ENCODE results near the gene DCC.

- TF ChIP-seq, protein P1, sequence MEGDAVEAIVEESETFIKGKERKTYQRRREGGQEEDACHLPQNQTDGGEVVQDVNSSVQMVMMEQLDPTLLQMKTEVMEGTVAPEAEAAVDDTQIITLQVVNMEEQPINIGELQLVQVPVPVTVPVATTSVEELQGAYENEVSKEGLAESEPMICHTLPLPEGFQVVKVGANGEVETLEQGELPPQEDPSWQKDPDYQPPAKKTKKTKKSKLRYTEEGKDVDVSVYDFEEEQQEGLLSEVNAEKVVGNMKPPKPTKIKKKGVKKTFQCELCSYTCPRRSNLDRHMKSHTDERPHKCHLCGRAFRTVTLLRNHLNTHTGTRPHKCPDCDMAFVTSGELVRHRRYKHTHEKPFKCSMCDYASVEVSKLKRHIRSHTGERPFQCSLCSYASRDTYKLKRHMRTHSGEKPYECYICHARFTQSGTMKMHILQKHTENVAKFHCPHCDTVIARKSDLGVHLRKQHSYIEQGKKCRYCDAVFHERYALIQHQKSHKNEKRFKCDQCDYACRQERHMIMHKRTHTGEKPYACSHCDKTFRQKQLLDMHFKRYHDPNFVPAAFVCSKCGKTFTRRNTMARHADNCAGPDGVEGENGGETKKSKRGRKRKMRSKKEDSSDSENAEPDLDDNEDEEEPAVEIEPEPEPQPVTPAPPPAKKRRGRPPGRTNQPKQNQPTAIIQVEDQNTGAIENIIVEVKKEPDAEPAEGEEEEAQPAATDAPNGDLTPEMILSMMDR (IDR thresholded peaks at IDR 0.05) = no peak
- no peak for TF ChIP-seq POLR2A (IDR thresholded peaks at IDR 0.05)
Observed at GRCh38 chr18:52991246-52991645, 651.2 kb downstream of the DCC start.
